Measurements from ENCODE around the gene REN.
A peak's percentile ranks its signal among the peaks of the same experiment; 100 is the strongest.

Gene REN

DNA sequence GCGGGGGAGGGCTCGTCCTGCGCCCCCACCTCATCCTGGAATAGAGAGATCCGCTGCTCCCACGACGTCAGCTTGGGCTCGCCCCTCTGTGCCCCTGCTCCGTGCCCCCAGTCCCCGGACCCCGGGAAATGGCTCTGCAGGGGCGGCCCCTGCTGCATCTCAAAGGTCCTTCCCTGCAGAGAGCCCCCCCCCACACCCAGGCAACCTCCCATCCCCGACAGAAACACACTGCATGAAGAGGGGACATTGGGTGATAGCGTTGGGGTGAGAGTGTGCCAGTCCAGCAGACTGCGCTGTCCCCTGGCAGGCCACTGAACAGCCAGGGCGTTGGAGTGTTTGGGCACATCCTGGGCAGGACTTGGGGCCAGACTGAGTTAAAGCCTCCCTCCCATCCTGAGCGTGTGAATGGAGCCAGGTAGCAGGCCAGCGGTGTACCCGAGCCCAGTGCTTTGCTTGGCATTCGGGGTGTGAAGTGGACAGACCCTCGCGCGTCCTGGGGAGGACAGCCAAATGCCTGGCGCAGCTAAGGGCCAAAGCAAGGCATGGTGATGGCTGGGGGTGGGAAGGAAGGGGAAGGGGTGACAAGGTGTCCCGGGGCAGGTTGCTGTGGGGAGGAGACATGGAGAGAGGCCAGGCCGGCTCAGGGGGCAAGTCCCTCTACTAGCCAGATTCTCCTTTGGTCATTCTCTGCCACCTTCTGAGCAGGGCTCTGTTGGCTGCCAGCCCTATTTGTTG is 13.7 kb downstream of the REN start:
- Histone ChIP-seq H2AFZ (ENCODE audit: low read length) (no peak overlapping the region), H3K4me1 (ENCODE audit: insufficient read depth, low read length, severe bottlenecking) (no peaks in the 10 kb centered on the region), H3K27ac (ENCODE audit: low read depth, low read length, poor library complexity, severe bottlenecking) (no peak overlapping the region), H4K20me1 (ENCODE audit: insufficient read depth, low read length) (no peaks in the 10 kb centered on the region), H3F3A (ENCODE audit: insufficient read depth, low read length) (no peaks in the 10 kb centered on the region), H3K9me3 (ENCODE audit: low read length) (no peaks in the 10 kb centered on the region), H3K9me2 (ENCODE audit: low read depth, low read length) (no peaks in the 10 kb centered on the region), H3K36me3 (ENCODE audit: insufficient read depth, low read length) (no peaks in the 10 kb centered on the region), H3K4me3 (ENCODE audit: low read depth, low read length, poor library complexity, severe bottlenecking) (no peak overlapping the region), H3K9ac (ENCODE audit: low read length) (no peak overlapping the region), H3K4me2 (ENCODE audit: low read length) (no peak overlapping the region), H3K79me2 (ENCODE audit: insufficient read depth, low read length) (no peaks in the 10 kb centered on the region), H3K27me3 (ENCODE audit: insufficient read depth, low read length) (no peaks in the 10 kb centered on the region)
- TF ChIP-seq EZH2 (IDR thresholded peaks at IDR 0.05; ENCODE audit: borderline replicate concordance, low read length): no peak
- TF ChIP-seq, protein P1, sequence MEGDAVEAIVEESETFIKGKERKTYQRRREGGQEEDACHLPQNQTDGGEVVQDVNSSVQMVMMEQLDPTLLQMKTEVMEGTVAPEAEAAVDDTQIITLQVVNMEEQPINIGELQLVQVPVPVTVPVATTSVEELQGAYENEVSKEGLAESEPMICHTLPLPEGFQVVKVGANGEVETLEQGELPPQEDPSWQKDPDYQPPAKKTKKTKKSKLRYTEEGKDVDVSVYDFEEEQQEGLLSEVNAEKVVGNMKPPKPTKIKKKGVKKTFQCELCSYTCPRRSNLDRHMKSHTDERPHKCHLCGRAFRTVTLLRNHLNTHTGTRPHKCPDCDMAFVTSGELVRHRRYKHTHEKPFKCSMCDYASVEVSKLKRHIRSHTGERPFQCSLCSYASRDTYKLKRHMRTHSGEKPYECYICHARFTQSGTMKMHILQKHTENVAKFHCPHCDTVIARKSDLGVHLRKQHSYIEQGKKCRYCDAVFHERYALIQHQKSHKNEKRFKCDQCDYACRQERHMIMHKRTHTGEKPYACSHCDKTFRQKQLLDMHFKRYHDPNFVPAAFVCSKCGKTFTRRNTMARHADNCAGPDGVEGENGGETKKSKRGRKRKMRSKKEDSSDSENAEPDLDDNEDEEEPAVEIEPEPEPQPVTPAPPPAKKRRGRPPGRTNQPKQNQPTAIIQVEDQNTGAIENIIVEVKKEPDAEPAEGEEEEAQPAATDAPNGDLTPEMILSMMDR (IDR thresholded peaks at IDR 0.05; ENCODE audit: low read length): no peak

DNA sequence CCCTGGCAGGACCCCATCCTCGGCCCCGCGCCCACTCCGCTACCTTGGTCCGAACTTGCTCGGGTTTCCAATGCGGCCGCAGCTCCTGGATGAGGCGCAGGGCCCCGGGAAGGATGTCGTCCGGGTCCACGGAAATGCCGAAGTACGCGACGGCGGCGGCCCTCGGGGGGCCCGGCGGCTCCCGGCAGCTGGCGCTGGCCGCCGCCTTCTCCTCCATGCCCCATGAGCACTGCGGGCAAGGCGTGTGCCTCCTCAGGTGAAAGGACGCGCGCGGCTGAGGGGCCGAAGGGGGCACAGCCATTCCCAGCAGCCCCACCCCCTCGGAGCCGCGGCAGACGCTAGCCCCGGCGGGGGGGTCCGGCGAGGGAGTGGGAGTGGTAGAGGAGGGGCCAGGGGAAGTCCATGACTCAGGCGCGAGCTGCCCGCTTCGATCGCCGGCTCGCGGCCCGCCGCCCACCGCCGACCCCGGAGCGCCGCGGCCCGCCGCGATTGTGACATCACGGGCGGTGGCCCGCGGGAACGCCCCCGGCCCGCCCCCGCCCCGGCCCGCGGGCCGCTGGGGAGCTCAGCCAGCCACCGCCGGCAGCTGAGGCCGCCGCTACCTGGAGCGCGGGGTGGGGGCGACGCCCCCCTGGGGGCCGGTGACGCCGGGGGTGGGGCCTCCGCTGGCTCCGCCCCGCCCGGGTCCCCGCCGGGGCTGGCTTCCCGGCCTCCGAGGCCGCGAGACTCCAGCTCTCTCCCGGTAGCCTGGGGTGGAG is 14.4 kb downstream of the REN start, which contains the start of gene ETNK2:
Gene ETNK2 (minus strand): TSS at position 493 of the 758 bp plus-strand sequence. CDS start 192 bp downstream, at position 301.
- Histone ChIP-seq H2AFZ (ENCODE audit: low read length) (no peak within 1 kb of the TSS), H3K27ac (ENCODE audit: low read depth, low read length, poor library complexity, severe bottlenecking) (no peak within 1 kb of the TSS), H3K4me3 (ENCODE audit: low read depth, low read length, poor library complexity, severe bottlenecking) (peak within 1 kb of the TSS; percentile 43), H3K79me2 (ENCODE audit: insufficient read depth, low read length) (no peaks in the 10 kb centered on the region), H4K20me1 (ENCODE audit: insufficient read depth, low read length) (no peaks in the 10 kb centered on the region), H3K36me3 (ENCODE audit: insufficient read depth, low read length) (no peaks in the 10 kb centered on the region), H3K4me1 (ENCODE audit: insufficient read depth, low read length, severe bottlenecking) (no peaks in the 10 kb centered on the region), H3K27me3 (ENCODE audit: insufficient read depth, low read length) (no peaks in the 10 kb centered on the region), H3F3A (ENCODE audit: insufficient read depth, low read length) (no peaks in the 10 kb centered on the region), H3K4me2 (ENCODE audit: low read length) (peak within 1 kb of the TSS; percentile 21; the same call in 1 of the 2 replicates), H3K9ac (ENCODE audit: low read length) (no peak within 1 kb of the TSS), H3K9me2 (ENCODE audit: low read depth, low read length) (no peaks in the 10 kb centered on the region), H3K9me3 (ENCODE audit: low read length) (no peaks in the 10 kb centered on the region)
- TF ChIP-seq, protein P1 (IDR thresholded peaks at IDR 0.05; ENCODE audit: low read length): no peak
- no peak for TF ChIP-seq EZH2 (IDR thresholded peaks at IDR 0.05; ENCODE audit: borderline replicate concordance, low read length)

DNA sequence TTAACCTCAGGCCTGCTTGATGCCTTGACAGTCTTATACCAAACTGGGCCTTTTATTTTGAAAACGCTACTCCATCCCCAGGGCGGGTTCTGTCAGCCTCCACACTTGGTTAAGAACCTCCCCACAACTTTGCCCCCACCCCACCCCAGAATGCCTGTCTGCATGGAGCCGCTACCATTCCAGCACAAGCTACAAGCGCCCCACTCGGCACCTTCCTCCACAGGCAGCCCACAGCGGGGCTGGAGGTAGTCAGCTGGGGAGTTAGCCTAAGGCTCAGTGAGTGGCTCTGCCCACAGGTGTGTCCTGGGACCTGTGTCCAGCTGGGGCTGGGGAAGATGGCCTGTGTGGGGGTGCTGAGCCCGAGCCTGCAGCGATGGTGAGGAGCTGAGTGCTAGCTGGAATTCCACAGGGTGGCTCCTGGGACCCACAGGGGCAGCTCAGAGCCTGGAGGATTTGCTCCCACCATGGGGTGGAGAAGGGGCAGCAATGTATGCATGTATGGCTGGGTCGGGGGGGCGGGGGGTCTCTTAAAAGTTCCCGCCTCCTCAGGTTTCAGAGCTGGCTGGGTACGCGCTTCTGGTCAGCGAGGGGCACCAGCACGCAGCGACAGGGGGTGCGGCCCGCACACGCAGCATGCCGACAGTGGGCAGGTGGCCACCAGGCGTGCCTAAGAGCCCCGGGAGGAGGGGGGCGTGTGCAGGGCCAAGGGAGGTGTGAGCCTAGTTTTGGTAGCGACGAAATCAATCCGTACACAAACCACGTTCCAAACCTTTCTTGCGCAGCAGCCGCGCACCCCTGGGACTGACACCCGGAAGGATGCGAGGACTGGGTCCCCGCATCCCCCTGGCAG is 15.2 kb downstream of the REN start:
- no peak overlapping the region for H3K9ac ChIP-seq (ENCODE audit: low read length)
- no peaks in the 10 kb centered on the region for H3F3A ChIP-seq (ENCODE audit: insufficient read depth, low read length)
- H3K4me2 ChIP-seq (ENCODE audit: low read length): peak overlapping the region; percentile 21; the same call in 1 of the 2 replicates
- H3K4me1 ChIP-seq (ENCODE audit: insufficient read depth, low read length, severe bottlenecking): no peaks in the 10 kb centered on the region
- no peaks in the 10 kb centered on the region for H3K27me3 ChIP-seq (ENCODE audit: insufficient read depth, low read length)
- no peaks in the 10 kb centered on the region for H3K9me2 ChIP-seq (ENCODE audit: low read depth, low read length)
- no peaks in the 10 kb centered on the region for H3K36me3 ChIP-seq (ENCODE audit: insufficient read depth, low read length)
- H2AFZ ChIP-seq (ENCODE audit: low read length): no peak overlapping the region
- H3K79me2 ChIP-seq (ENCODE audit: insufficient read depth, low read length): no peaks in the 10 kb centered on the region
- H4K20me1 ChIP-seq (ENCODE audit: insufficient read depth, low read length): no peaks in the 10 kb centered on the region
- no peak overlapping the region for H3K27ac ChIP-seq (ENCODE audit: low read depth, low read length, poor library complexity, severe bottlenecking)
- no peak for TF ChIP-seq EZH2 (IDR thresholded peaks at IDR 0.05; ENCODE audit: borderline replicate concordance, low read length)
- TF ChIP-seq, protein P1 (IDR thresholded peaks at IDR 0.05; ENCODE audit: low read length): no peak
- no peak overlapping the region for H3K4me3 ChIP-seq (ENCODE audit: low read depth, low read length, poor library complexity, severe bottlenecking)
- H3K9me3 ChIP-seq (ENCODE audit: low read length): no peaks in the 10 kb centered on the region
